ENCODE measurements around the gene RNASE13.

Gene RNASE13

DNA sequence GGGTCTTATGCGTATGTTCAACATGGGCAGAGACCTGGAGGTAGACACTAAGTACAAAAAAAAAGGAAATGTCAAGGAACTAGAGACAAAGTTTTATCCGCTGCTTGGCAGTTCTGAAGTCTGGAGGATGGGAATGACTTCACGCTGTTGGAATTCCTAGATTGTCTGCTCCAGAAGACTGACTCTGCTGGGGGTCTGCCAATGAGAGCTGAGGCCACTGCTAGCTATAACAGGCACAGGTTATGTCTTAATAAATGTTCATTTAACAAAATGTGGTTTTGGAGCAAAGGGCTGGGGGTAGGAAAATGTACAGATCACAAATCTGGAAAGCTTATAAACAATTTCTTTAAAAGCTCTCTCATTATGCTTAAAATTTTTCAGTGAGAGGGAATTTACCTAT, 28.9 kb upstream of the RNASE13 start:
- no peak for DNase-seq (ENCODE audit: low spot score)

DNA sequence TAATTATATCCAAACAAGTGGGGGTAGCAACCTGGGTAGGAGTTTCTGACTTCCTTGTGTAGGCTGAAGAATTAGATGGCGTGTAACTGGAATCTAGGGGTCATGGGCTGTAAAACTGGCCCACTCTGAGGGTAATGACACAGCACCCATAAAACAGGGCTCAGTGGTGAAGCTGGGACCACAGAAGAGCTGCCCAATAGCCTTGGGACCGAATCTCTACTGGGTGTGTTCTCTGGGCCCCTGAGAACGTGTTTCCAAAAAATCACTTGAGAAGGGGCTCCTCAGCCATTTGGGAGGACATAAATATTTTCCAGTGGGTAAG, 26.7 kb upstream of the RNASE13 start:
- no peak for DNase-seq (ENCODE audit: low spot score)

GRCh38 chr14:21060614-21061346, 26.2 kb upstream of the RNASE13 start:
- no peak for DNase-seq (ENCODE audit: low spot score)

GRCh38 chr14:21059842-21060613, 25.4 kb upstream of the RNASE13 start:
- DNase-seq (ENCODE audit: low spot score): peak; percentile 38

- DNase-seq (ENCODE audit: low spot score): no peak
Observed at GRCh38 chr14:21058903-21059302, 24.3 kb upstream of the RNASE13 start.

DNA sequence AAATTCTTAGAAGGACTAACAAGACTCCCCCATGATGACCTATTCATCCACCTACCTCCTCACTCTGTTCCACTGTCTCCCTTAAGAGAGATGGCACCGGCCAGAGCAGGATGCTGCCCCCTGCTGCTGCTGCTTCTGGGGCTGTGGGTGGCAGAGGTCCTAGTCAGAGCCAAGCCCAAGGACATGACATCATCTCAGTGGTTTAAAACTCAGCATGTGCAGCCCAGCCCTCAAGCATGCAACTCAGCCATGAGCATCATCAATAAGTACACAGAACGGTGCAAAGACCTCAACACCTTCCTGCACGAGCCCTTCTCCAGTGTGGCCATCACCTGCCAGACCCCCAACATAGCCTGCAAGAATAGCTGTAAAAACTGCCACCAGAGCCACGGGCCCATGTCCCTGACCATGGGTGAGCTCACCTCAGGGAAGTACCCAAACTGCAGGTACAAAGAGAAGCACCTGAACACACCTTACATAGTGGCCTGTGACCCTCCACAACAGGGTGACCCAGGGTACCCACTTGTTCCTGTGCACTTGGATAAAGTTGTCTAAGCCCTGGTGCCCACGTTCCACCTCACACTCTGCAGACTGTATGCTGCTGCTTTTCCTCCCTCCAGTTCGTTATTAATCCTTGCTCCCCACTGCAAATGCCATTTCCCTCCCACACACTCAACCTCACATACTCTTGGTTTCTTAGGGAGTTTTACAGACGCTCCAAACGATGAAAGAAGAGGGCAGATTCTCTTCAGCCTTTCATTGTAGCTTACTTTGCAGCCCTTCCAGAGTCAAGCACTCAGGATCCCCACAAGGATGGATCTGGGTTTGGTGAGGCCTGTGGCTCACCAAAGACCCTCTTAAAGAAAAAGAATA, 23.4 kb upstream of the RNASE13 start, which contains the start of gene RNASE8:
RNASE8 (plus strand) TSS at position 20 of the 873 bp plus-strand sequence; CDS start at position 91, 71 bp downstream.
- DNase-seq (ENCODE audit: low spot score): no peak

DNA sequence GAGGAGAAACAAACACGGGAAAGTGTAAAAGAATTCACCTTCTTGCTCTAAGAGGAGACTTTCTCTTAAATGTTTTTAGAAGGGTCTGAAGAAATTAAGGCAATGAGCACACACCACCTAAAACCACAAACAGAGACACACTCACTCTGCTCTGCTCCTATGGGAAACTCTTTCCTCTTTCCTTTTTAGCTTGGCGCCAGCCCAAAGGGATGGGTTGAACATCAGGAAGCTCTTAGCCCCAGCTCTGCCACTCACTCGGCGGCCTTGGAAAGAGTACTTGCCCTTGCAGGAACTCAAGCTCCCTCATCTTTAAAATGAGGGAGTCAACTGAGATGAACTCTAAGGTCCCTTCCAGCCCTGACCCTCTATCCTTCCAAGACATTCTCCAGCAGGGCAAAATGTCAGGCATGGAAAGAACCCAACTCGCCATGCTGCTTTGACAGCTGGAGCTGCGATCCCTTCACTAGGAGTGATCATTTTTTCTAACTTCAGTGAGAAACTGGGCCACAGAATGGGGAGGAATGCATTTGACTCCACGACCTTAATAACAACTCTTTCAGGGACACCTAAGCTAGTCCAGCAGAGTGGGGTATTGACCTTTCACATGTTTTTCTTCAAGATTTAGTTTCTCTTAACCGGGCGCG, 22.0 kb upstream of the RNASE13 start:
- DNase-seq (ENCODE audit: low spot score): no peak

GRCh38 chr14:21055432-21056117, 21.0 kb upstream of the RNASE13 start:
- no peak for DNase-seq (ENCODE audit: low spot score)

DNA sequence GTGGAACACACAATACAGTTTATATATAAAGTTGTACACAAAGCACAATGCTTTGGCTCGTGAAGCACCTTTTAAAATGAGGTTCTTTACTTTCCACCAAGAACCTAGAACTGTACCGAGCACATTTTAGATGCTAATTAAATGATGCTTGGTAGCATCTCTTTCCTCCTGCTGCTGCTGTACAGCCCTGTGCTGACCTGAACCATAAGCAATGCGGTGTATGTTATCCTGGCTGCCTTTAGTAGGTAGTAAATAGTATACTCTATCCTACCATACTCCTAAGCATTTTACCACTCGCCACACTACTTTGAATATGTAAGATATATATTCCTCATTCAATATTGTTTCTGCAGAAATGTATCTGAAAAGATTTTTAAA, 20.1 kb upstream of the RNASE13 start:
- DNase-seq (ENCODE audit: low spot score): no peak

DNA sequence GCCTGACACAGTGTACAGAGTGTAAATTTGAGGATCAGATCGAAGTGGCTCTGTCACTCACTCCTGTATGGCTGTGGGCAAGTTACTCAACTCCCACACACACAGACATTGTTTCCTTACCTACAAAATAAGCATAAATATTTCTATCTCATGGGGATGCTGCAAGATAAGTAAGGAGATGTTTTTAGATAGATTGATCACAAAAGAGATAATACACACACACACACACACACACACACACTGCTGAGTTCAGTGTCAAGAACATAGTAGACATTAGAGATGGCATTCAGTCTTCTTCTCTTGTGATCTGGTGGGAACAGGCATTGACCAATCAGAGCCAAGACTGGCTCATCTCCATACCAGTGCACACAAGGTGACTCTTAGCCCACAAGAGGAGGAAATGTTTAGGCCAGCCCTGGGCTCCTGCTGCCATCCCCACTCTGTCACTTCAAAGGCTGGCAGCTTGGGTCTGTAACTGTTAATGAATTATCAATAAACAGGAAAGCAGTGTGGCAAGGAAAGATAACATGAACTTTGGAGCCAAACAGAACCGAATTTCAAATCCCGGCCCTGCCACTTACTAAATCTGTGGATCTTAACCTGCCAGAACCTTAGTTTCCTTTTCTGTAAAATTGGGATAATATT, 19.6 kb upstream of the RNASE13 start:
- no peak for DNase-seq (ENCODE audit: low spot score)

DNA sequence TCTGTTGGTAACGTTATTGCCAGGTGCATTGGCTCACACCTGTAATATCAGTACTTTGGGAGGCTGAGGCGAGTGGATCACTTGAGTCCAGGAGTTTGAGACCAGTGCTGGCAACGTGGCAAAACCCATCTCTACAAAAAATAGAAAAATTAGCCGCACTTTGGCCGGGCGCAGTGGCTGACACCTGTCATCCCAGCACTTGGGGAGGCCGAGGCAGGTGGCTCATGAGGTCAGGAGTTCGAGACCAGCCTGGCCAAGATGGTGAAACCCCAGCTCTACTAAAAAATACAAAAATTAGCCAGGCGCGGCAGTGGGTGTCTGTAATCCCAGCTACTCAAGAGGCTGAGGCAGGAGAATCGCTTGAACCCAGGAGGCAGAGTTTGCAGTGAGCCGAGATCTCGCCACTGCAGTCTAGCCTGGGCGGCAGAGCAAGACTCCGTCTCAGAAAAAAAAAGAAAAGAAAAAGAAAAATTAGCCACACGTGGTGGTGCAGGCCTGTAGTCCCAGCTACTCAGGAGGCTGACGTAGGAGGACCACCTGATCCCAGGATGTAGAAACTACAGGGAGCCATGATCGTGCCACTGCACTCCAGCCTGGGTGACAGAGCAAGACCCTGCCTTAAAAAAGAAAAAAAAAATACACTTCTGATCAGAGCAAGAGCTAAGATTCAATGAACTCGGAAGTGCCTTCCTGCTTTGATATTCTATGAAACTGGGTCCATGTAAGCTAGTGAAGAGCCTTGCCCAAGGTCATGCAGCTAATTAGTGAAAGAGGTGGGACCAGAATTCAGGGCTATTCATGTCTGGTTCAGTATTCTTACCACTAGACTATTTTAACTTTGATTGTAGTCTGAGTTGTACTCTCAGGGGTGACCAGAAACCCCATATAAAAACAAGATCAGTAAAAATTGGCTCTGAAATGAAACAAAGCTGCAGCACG, 18.8 kb upstream of the RNASE13 start:
- DNase-seq (ENCODE audit: low spot score): no peak

- DNase-seq (ENCODE audit: low spot score): no peak
Observed at GRCh38 chr14:21050597-21050996, 16.0 kb upstream of the RNASE13 start.

DNA sequence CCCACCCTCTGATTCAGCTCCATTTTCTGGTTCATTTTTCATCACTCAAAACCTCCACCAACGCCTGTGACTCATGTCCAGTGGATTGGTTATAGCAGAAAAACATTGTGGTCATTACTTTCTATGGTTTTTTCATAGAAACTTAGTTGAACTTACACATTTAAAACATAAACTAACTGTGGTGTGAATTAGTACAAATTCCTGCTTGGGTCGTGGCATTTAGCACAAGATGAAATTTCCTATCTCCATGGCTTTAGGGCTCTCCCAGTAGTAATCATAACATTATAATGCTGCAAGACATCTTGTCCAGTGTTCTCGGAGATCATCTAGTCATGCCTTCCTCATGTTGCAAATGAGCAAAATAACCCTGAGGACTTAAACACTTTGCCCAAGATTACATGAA, 14.7 kb upstream of the RNASE13 start:
- DNase-seq (ENCODE audit: low spot score): no peak

DNA sequence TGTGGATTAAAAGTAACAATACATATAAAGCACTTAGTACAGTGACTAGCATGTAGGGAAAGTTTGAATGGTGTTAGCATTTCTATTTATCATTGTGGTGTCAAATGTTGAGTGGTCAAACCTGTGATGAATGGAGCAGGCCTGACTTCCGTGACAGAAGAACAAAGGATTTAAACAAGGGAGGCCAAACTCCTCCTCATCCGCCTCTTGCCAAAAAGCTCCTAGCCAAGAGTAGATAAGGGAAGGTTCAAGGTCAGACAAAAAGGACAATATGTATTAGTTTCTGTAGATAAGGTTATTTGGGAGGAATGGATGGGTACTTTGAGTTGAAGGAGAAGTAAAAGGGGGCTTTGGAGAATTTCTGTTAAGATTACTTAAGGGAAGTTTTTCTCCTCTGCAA, 14.0 kb upstream of the RNASE13 start:
- no peak for DNase-seq (ENCODE audit: low spot score)

DNA sequence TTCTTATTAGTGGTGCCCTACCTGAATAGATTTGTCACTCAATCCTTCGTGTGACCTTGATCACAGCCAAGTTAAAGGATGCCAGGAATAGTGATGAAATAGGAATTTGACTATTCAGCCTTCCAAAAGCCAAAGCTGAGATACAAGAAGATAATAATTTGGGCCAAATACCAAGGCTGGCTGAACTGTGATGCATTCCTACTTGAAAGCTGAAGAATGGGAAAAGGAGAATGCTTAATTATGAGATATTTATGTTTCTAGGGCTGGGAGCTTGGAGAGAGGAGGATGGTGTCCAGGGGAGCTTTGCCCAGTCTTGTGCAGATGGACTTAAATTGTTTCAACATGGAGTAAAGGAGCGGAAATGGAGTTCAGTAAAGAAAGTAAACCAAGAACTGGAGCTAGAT, 12.8 kb upstream of the RNASE13 start:
- no peak for DNase-seq (ENCODE audit: low spot score)

DNA sequence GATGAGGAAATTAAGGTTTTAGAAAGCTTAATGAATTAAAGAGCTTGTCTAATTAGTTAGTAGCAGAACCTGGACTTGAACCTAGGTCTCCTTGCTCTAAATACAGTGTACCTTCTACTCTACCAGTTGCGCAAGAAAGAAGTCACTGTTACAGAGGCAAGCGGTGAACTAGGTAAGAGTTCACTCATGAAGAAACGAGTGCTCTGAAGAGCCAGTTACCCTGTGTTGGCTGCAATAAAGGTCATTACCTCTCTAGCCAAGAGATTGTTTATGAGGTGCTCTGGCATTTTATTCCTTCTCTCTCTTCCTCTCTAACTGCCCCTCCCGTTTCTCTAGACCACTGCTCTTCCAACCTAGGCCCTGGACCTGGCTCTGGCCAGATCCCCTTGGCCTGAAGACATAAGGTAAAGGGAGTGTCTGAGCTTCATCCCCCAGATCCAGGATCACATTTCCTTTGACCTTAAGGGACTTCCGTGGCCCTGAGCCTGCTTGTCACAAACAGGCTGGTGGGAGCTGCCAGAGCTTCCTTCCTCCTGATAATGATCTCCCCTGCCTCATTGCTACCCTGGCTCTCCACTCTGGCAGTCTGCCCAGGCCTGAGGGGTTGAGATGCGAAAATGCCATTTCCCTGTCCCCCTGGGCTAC, 9.5 kb upstream of the RNASE13 start:
- no peak for DNase-seq (ENCODE audit: low spot score)

DNA sequence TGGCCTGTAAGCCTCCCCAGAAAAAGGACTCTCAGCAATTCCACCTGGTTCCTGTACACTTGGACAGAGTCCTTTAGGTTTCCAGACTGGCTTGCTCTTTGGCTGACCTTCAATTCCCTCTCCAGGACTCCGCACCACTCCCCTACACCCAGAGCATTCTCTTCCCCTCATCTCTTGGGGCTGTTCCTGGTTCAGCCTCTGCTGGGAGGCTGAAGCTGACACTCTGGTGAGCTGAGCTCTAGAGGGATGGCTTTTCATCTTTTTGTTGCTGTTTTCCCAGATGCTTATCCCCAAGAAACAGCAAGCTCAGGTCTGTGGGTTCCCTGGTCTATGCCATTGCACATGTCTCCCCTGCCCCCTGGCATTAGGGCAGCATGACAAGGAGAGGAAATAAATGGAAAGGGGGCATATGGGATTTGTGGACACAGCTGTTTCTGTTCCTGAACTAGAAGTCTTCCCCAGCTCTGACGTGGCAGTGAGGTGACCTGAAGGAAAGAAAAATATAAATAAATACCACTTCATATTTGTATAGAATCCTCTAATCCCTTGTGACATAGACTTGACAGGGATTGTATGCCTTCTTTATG, 8.9 kb upstream of the RNASE13 start:
- DNase-seq (ENCODE audit: low spot score): no peak

DNA sequence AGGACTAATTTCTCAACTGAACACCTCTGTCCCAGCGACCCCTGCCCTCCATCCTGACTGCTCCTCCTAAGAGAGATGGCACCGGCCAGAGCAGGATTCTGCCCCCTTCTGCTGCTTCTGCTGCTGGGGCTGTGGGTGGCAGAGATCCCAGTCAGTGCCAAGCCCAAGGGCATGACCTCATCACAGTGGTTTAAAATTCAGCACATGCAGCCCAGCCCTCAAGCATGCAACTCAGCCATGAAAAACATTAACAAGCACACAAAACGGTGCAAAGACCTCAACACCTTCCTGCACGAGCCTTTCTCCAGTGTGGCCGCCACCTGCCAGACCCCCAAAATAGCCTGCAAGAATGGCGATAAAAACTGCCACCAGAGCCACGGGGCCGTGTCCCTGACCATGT, 8.3 kb upstream of the RNASE13 start:
- DNase-seq (ENCODE audit: low spot score): peak; percentile 82

All from Ammon's horn (tissue), 1 donor.